ENCODE measurements around the gene TMCO4. TPM values are rescaled to one million over a fixed set of nuclear protein-coding genes. Genes with fewer than 3 reads are reported as not detected.

The TMCO4 gene
- total and polyA plus RNA-seq, 12 donors: 23.2 to 55.0 (median 38.1) TPM

DNA sequence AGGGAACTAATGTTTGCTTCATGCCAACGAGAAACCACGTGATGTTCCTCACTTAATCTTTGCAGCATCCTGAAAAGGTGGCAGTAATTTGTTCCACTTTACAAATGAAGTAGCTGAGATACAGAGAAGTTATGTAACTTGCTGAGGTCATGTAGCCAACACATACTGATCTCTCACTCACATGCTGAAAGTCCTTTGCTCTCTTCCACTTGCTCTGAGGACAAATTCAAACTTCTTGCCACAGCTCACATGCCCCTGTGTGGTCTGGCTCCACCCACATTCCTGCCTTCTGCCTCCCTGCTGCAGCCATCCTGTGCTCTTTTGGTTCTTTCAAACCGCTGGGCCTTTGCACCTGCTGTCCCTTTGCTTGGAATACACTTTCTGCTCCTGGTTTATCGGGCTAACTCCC, 55.4 kb downstream of the TMCO4 start:
- WGBS, 4 donors: 89 to 97% (median 92%) methylated on average over 4 of the region's 4 CpGs
- H3K4me1 ChIP-seq (replicated peaks in 1 of 2): no peaks in the 10 kb centered on the region
- H3K36me3 ChIP-seq (replicated peaks in 1 of 2): peaks cover 0 to 18% of the 10 kb centered on the region in 2 donors
- H3K9me3 ChIP-seq (replicated peaks in 1 of 3): no peaks in the 10 kb centered on the region
- no peak for DNase-seq
- H3K27me3 ChIP-seq: no peaks in the 10 kb centered on the region
- no peak overlapping the region for H3K4me3 ChIP-seq
- no peak overlapping the region for H3K27ac ChIP-seq
- no peak for TF ChIP-seq POLR2A (IDR thresholded peaks at IDR 0.05)
- TF ChIP-seq, protein P1, sequence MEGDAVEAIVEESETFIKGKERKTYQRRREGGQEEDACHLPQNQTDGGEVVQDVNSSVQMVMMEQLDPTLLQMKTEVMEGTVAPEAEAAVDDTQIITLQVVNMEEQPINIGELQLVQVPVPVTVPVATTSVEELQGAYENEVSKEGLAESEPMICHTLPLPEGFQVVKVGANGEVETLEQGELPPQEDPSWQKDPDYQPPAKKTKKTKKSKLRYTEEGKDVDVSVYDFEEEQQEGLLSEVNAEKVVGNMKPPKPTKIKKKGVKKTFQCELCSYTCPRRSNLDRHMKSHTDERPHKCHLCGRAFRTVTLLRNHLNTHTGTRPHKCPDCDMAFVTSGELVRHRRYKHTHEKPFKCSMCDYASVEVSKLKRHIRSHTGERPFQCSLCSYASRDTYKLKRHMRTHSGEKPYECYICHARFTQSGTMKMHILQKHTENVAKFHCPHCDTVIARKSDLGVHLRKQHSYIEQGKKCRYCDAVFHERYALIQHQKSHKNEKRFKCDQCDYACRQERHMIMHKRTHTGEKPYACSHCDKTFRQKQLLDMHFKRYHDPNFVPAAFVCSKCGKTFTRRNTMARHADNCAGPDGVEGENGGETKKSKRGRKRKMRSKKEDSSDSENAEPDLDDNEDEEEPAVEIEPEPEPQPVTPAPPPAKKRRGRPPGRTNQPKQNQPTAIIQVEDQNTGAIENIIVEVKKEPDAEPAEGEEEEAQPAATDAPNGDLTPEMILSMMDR (IDR thresholded peaks at IDR 0.05): no peak
- intact Hi-C loops (cut with DNase I): no loop called here

DNA sequence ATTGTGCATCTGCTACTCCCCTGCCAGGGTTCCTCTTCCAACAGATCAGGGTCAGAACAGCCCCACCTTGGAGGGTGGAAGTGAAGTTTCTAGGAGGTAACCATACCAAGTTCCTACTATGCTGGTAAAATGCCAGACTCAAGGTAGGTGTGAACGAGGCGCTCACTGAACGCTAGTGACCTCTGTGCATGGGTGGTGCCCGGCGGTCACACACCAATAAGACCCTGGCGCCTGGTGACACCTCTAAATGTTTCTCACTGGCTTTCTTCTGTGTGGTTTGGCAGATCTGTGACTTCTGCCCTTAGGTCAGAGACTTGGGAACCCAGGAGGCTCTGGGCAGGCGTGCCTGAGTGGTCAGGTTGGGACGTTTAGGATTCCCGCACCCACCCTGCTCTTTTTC, 55.9 kb downstream of the TMCO4 start:
- no peaks in the 10 kb centered on the region for H3K27me3 ChIP-seq
- WGBS, 4 donors: 90 to 97% (median 96%) methylated on average over 9 of the region's 9 CpGs
- no peak overlapping the region for H3K4me3 ChIP-seq
- peaks cover 0 to 18% of the 10 kb centered on the region in 2 donors for H3K36me3 ChIP-seq (replicated peaks in 1 of 2)
- no peaks in the 10 kb centered on the region for H3K9me3 ChIP-seq (replicated peaks in 1 of 3)
- TF ChIP-seq, protein P1 (IDR thresholded peaks at IDR 0.05): no peak
- no peak for TF ChIP-seq POLR2A (IDR thresholded peaks at IDR 0.05)
- H3K27ac ChIP-seq: no peak overlapping the region
- no peaks in the 10 kb centered on the region for H3K4me1 ChIP-seq (replicated peaks in 1 of 2)
- DNase-seq: no peak
- intact Hi-C loops (cut with DNase I): no loop called here

DNA sequence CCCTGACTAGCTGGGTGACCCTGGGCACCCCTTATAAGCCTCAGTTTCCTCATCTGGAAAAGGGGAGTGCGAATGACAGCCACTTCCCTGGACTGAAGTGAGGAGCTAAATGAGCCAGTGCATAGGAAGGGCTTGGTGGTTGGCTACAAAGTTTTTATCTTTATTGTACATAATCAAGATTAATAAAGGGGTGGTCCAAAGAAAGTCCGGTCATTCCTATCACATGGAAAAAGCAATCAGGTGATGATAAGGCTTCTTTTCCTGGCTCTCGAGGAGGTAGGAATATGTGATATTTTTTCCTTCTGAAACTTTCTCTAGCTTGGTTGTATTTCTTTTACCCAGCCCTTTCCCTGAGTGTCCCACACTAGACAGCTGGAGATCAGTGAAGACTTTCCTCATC, 56.5 kb downstream of the TMCO4 start:
- TF ChIP-seq POLR2A (IDR thresholded peaks at IDR 0.05): no peak
- TF ChIP-seq, protein P1 (IDR thresholded peaks at IDR 0.05): no peak
- Histone ChIP-seq H3K27me3 (no peaks in the 10 kb centered on the region), H3K4me3 (no peak overlapping the region), H3K36me3 (replicated peaks in 1 of 2) (peaks cover 0 to 18% of the 10 kb centered on the region in 2 donors), H3K9me3 (replicated peaks in 1 of 3) (no peaks in the 10 kb centered on the region), H3K27ac (no peak overlapping the region), H3K4me1 (replicated peaks in 1 of 2) (no peaks in the 10 kb centered on the region)
- intact Hi-C loops (cut with DNase I): no loop called here
- no peak for DNase-seq
- 95 to 96% (median 96%) methylated on average over 3 of the region's 3 CpGs for WGBS, 4 donors

DNA sequence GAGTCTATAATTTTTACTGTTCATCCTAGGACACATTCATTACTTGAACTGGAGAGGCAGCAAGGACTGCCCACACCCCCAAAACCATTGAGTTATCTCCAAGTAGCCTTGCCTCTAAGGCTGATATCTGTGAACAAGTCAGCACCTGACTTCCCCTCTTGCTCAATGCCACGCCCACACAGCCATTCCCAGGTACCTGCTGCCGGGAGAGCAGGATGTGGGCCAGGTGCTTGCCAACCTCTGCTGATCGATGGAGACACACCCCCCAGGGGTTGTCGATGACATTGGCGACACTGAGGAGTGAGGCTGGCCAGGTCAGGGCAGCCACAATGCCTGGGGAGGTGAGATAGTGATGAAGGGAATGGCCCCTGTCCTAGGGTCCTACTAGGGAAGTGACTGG, 60.1 kb downstream of the TMCO4 start:
- Histone ChIP-seq H3K27ac (no peak overlapping the region), H3K9me3 (replicated peaks in 1 of 3) (no peaks in the 10 kb centered on the region), H3K36me3 (replicated peaks in 1 of 2) (peaks cover 0 to 8% of the 10 kb centered on the region in 2 donors), H3K4me1 (replicated peaks in 1 of 2) (peaks cover 6 to 17% of the 10 kb centered on the region in 2 donors), H3K27me3 (no peaks in the 10 kb centered on the region), H3K4me3 (no peak overlapping the region)
- DNase-seq: no peak
- intact Hi-C loops (cut with DNase I): no loop called here
- TF ChIP-seq, protein P1 (IDR thresholded peaks at IDR 0.05): no peak
- TF ChIP-seq POLR2A (IDR thresholded peaks at IDR 0.05): no peak
- 93 to 100% (median 99%) methylated on average over 2 to 5 of the region's 5 CpGs for WGBS, 4 donors
